Activated CD4-positive, CD25-positive, alpha-beta regulatory T cell treated with anti-CD3 and anti-CD28 coated beads, Interleukin-2, amount 50 U/mL, for 16 hours (primary cell): Measurements from ENCODE around the gene GLTP.

Experiments used
- DNase-seq: peaks from one replicate; pipeline ENCODE4 v3.0.0-alpha.2; 2020; ENCODE audit warnings: low read depth, low spot score

Gene GLTP

GRCh38 chr12:109822951-109823411, 57.4 kb downstream of the GLTP start:
- DNase-seq, result no peak

DNA sequence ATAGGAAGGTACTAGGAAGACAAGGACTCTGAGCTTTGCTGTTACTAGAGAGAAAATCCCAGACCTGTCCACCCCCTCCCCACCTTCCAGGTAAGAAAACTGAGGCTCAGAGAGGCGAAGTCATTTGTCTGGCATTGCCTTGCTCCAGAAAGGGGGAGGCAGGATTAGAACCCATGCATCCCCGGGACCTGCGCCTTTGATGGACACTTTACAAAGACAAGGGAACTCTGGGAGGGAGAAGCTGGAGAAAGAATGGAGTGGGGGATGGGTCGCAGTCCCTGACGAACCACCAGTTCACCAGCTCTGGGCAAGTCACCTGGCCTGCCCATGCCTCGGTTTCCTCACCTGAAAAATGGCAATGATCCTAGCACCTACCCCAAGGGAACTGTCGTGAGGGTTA, 57.9 kb downstream of the GLTP start:
- no peak for DNase-seq

- DNase-seq, result no peak
These were observed 58.4 kb downstream of the GLTP start for GRCh38 chr12:109821968-109822367.

DNA sequence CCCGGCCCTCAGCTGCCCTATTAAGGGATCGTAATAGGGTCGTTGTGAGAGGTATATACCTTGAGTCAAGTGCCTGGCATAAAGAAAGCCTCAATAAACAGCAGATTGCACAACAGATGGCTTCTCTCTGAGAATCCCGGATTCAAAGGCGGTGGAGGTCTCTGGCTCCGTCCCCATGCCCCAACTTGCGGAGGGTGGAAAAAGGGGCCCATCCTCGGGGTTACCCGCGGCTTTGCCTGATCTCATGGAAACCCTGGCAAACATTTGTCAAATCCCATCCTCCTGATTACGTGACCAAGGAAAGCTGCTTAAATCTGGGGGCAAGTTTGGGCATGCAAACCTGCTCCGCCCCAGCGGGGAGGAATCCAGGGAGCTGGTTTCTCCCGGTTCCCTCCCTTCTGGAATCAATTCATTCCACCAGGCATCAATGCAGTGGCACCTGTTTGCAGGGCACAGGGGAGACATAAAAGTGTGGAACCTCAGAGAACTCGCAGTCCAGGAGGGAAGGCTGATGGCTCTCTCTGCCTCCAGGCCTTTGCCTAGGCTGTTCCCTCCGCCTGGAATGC, 59.4 kb downstream of the GLTP start:
- no peak for DNase-seq

GRCh38 chr12:109818905-109819500, 61.3 kb downstream of the GLTP start:
- DNase-seq, result no peak

GRCh38 chr12:109818253-109818652, 62.1 kb downstream of the GLTP start:
- DNase-seq, result no peak

DNA sequence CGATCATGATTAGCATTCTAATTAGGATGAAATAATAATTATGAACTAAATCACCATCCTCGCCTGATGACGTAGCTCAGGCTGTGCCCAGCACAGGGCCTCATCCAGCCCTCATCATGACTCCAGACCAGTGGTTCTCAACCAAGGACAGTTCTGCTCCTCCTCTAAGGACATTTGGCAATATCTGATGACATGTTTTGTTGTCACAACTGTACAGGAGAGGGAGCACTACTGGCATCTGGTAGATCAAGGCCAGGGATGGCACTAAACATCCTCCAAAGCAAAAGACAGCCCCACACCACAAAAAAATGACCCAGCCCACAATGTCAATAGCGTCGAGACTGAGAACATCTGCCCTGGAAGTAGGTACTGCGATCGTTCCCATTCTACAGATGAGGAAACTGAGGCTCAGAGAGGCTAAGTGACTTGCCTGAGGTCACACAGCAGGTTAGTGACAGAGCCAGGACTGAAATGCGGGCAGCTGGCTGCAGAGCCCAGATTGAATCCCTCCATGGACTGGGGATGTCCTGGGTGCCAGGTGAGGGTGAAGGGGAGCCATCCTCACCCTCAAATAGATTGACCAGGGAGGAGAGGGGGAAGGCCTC, 62.6 kb downstream of the GLTP start:
- no peak for DNase-seq

GRCh38 chr12:109816870-109817269, 63.5 kb downstream of the GLTP start:
- DNase-seq, result no peak

DNA sequence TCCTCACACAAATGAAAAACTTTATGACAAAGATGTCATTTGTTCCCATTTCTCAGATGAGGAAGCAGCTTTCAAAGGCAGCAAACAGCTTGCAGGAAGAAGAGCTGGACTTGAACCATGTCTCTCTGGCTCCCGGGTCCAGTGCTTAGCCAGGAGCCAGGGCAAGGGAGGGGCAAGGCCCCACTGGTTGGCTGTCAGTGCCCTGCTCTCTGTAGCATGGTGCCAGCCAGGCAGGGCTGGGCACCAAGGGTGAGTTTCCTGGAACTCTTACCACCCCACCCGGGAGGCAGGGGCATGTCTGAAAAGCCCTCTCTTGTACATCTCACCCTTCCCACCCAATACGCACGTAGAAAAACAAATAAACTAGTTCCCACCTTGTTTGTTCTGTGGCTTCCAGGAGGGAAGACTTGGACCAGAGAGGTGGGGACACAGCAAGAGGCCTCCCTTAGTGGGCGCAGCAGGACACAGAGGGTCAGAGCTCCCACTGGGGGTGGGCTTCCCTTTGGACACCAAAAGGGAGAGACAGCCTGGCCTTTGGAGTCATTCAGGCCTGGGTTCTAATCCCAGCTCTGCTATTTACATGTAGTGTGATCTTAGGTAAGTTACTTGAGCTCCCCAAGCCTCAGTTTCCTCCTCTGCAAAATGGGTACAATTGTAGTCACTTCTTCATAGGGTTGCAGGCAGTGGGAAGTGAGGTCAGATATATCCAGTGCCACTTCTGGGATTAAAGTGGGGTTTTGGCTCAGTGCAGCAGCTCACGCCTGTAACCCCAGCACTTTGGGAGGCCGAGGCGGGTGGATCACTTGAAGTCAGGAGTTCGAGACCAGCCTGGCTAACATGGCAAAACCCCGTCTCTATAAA, 64.4 kb downstream of the GLTP start:
- no peak for DNase-seq

GRCh38 chr12:109815225-109815624, 65.1 kb downstream of the GLTP start:
- no peak for DNase-seq

DNA sequence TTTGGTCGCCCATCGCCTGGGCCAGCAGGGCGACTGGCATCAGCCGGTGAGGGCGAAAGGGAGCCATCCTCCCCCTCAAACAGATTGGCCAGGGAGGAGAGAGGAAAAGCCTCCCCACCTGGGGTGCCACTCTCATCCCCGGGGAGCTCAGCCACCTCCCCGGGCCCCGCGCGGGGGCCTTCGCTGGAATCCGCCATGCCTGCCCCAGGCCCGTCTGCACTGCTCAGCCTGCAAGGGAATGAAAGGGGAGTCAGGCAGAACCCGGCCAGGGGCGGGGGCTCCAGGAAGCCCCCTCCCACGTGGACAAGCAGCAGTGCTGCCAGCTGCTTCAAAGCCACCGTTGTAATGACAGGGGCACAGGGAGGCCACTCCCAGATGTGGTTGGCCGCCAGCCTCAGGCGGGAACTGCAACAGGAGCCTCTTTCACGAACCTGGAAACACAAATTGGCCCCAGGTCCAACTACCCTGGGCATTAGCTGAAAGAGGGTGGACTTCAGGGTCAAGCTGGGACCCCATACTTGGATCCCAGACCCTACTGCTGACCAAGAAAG, 65.7 kb downstream of the GLTP start:
- no peak for DNase-seq

GRCh38 chr12:109813810-109814416, 66.4 kb downstream of the GLTP start:
- no peak for DNase-seq

DNA sequence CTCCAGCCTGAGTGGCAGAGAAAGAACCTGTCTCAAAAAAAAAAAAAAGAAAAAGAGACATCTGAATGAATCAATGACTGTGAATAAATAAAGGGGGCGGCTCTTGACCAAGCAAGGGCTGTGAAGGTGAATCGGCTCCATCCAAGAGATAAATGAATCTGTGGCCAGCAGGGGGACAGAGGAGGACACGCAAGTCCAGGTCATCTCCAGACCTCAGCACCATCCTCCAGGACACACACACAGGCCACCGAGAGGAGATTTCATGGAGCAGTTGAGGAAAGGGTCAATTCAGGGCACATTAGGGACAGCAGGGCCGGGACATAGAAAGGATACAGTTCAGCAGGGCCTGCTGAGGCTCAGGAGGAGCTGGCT, 68.7 kb downstream of the GLTP start:
- DNase-seq, result no peak

- DNase-seq, result no peak
These were observed 69.3 kb downstream of the GLTP start for GRCh38 chr12:109810954-109811623.

DNA sequence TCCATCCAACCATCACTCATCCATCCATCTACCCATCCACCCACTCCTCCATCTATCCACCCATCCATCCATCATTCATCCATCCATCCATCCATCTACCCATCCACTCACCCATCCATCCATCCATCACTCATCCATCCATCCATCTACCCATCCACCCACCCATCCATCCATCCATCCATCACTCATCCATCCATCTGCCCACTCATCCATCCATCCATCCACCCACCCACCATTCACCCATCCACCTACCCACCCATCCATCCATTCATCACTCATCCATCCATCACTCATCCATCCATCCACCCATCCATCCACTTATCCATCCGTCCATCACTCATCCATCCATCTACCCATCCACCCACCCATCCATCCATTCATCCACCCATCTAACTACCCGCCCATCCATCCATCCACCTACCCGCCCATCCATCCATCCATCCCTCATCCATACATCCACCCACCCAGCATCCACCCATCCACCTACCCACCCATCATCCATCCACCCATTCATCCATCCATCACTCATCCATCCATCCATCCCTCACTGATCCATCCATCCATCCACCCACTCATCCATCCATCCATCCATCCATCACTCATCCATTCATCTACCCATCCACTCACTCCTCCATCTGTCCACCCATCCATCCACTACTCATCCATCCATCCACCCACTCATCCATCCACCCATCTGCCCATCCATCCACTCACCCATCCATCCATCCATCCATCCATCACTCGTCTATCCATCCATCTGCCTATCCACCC, 71.3 kb downstream of the GLTP start:
- DNase-seq, result no peak

DNA sequence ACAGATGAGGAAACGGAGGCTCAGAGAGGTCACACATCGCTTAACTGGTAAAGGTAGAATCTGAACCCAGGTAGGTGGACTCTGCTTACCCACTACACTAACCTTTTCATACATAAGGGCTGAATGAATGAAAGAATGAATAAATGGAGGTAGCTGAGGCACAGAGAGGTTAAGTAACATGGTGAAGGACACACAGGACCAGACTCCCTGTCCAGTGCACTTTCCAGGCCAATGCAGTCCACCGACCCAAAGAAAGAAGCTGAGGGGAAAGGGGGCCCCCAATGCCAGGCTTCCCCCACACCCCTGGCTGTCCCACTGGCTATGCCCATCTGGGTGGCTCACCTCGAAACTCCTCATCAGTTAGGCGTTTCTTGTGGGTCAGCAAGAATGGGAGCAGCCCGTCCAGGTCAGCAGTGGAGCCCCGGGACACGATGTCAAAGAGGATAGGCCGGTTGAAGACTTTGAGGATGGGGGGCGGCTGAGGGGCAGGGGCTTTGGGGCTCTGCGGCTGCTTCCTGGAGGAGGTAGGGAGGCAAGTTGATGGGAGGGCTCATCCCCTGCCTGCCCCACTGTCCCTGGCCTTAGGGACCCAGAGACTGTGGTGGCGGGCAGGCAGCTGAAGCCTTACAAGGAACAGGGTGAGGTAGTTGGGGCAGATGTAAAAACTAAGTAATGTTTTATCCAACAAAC, 72.2 kb downstream of the GLTP start:
- DNase-seq, result no peak

- peak; percentile 41 for DNase-seq
These were observed 75.2 kb downstream of the GLTP start for GRCh38 chr12:109804820-109805761.

DNA sequence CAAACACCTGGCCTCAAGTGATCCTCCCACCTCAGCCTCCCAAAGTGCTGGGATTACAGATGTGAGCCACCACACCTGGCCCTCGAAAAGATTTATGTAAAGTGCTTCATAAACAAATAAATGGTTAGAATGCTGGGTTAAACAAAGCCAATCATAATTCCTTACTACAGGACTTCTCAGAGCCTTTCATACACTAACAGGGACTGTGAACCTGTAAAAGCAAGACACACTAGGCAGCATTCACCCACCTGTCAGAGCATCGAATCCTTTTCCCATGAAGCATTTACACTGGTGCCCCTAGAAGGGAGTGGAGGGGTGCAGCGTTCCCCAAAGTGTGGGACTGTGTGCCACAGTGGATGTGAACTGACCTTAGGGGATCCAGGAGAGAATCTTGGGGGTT, 76.7 kb downstream of the GLTP start:
- no peak for DNase-seq

GRCh38 chr12:109802828-109803227, 77.5 kb downstream of the GLTP start:
- no peak for DNase-seq
